A549 (cell line): Measurements from ENCODE around the gene SENP7. TPM values are rescaled to one million over a fixed set of nuclear protein-coding genes. Genes with fewer than 3 reads are reported as not detected.

Experiments used
- ATAC-seq, 2 experiments: fragments of 200-7000 bp in 1 of 2; fragments of >200 bp in 1 of 2; cut with Nextera tagmentation in 1 of 2; cut with Tn5 transposase in 1 of 2; 3 replicates each; pipeline versions ENCODE4 v1.8.0 to v1.9.1; 2018 to 2020; ENCODE audit warnings: mild to moderate bottlenecking in 1 of 2, moderate library complexity in 1 of 2
- CTCF ChIA-PET: fragments of 300-600 bp; sonication (Branson Sonifier 250); formaldehyde crosslinking; extraction: SDS; loops from one replicate; lab custom pipeline; 2021; ENCODE audit warnings: antibody characterized with exemption, inconsistent platforms; lab: Yijun Ruan, JAX
- POLR2A ChIA-PET: fragments of 350-600 bp; formaldehyde crosslinking; extraction: SDS; loops from one replicate; lab custom pipeline; 2021; ENCODE audit warnings: antibody characterized with exemption, inconsistent platforms; lab: Yijun Ruan, JAX
- DNase-seq, 2 experiments: peaks; one replicate each; pipeline versions ENCODE4 v3.0.0 to v3.0.0-alpha.2; 2011 to 2016; ENCODE audit warnings: low read depth in 1 of 2, low spot score in 1 of 2
- FAIRE-seq: peaks from 2 replicates; lab custom pipeline; 2011; peaks lifted over from hg19 to GRCh38; lab: Jason Lieb, UNC
- H3K27ac ChIP-seq, 2 experiments: fragments of >200 bp; sonication (Bioruptor Twin); formaldehyde crosslinking; 3 replicates each; pipeline ENCODE4 v1.5.1; 2016 to 2017
- H3K4me1 ChIP-seq: fragments of >200 bp; sonication (Bioruptor Twin); formaldehyde crosslinking; 3 replicates; pipeline ENCODE4 v1.6.1; 2016
- H3K4me2 ChIP-seq: fragments of >200 bp; sonication (Bioruptor Twin); formaldehyde crosslinking; 3 replicates; pipeline ENCODE4 v1.6.1; 2016
- H3K4me3 ChIP-seq: fragments of >200 bp; sonication (Bioruptor Twin); formaldehyde crosslinking; 3 replicates; pipeline ENCODE4 v1.5.1; 2016
- H3K9me3 ChIP-seq: fragments of >200 bp; sonication (Bioruptor Twin); formaldehyde crosslinking; 3 replicates; pipeline ENCODE4 v1.6.1; 2016
- CTCF ChIP-seq: fragments of >200 bp; sonication (Bioruptor Twin); formaldehyde crosslinking; IDR thresholded peaks from 3 replicates; pipeline ENCODE4 v1.5.1; 2016
- FOSL2 ChIP-seq, 2 experiments: fragments of 450-650 bp in 1 of 2; fragments of >200 bp in 1 of 2; sonication (Bioruptor Twin) in 1 of 2; formaldehyde crosslinking; IDR thresholded peaks; 2 replicates each; pipeline versions ENCODE4 v1.5.0 to v1.6.1; 2016 to 2020; ENCODE audit warnings: mild to moderate bottlenecking in 1 of 2, moderate library complexity in 1 of 2
- GATA3 ChIP-seq: IDR thresholded peaks from 2 replicates; pipeline ENCODE4 v1.6.1; 2012; ENCODE audit warnings: borderline replicate concordance
- MAZ ChIP-seq: fragments of 150-350 bp; IDR thresholded peaks from 2 replicates; pipeline ENCODE4 v1.6.1; 2014; ENCODE audit warnings: antibody characterized with exemption, low read depth, low read length, borderline replicate concordance
- NR3C1 ChIP-seq: fragments of >200 bp; sonication (Bioruptor Twin); formaldehyde crosslinking; IDR thresholded peaks from 3 replicates; pipeline ENCODE4 v1.6.1; 2017
- RAD21 ChIP-seq, 2 experiments: fragments of >200 bp in 1 of 2; sonication (Bioruptor Twin) in 1 of 2; formaldehyde crosslinking in 1 of 2; IDR thresholded peaks in 1 of 2; conservative IDR thresholded peaks in 1 of 2; 2 replicates in 1 of 2; 3 replicates in 1 of 2; pipeline ENCODE4 v1.6.1; 2012 to 2018; ENCODE audit warnings: inconsistent platforms in 1 of 2
- RNF2 ChIP-seq: fragments of 200-600 bp; sonication (generic); IDR thresholded peaks from 2 replicates; pipeline ENCODE4 v1.6.1; 2016; ENCODE audit warnings: low read depth, mild to moderate bottlenecking, antibody characterized with exemption, moderate library complexity, borderline replicate concordance
- TFCP2L1 ChIP-seq: fragments of 250-450 bp; sonication (Bioruptor Pico); IDR thresholded peaks from 2 replicates; pipeline ENCODE4 v1.5.0; 2021; ENCODE audit warnings: mild to moderate bottlenecking
- ZNF302 ChIP-seq: fragments of 250-450 bp; sonication (Bioruptor Pico); IDR thresholded peaks from 2 replicates; pipeline ENCODE4 v1.9.0; 2021; ENCODE audit warnings: inconsistent platforms, mild to moderate bottlenecking, moderate library complexity
- polyA plus RNA-seq, 4 experiments: library from polyadenylated mRNA; depleted of rRNA in 3 of 4; stranded (reverse); fragments of >200 nt; fragmentation: RNase III in 1 of 4; extraction: RNeasy Plus Mini Kit Qiagen cat#74134 plus additional on column Dnase treatment in 1 of 4; gene quantifications; 2 replicates in 3 of 4; 3 replicates in 1 of 4; pipeline ENCODE4 v1.2.3, GENCODE V29; 2011 to 2017
- small RNA-seq, 6 experiments: library from RNA; depleted of rRNA; stranded (forward); fragments of <200 nt; gene quantifications; one replicate each; pipeline ENCODE3, GENCODE V24; 2012
- TF ChIP-seq, protein P1 (sequence below): IDR thresholded peaks from 2 replicates; pipeline ENCODE4 v1.6.1; 2012; ENCODE audit warnings: low read depth, borderline replicate concordance
- TF ChIP-seq, protein P2 (sequence below): fragments of >200 bp; sonication (Bioruptor Twin); formaldehyde crosslinking; IDR thresholded peaks from 2 replicates; pipeline ENCODE4 v1.6.1; 2016

The SENP7 gene
- polyA plus RNA-seq, 2 of the 4 experiments (the other 2 are of a cell fraction) = 3.1 to 10.3 TPM

DNA sequence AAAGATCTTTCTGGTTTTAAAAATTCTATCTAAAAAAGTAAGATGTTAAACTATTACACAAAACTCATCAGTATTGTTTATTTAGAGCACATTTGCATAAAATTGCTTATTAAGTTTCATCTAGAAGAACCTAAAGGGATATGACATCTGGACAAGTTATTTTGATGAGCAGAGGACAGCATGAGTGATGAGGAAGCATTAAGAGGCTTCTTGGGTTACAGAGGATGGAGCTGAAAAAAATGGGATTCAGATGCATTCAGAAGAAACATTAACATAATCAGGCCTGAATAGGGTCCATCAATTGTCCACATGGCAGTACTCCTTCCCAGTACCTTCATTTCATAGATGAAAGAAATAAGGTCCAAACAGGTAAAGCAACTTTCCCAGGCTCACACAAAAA lies 234.3 kb downstream of the SENP7 start:
- ChIA-PET POLR2A (no interaction called here), CTCF (no interaction called here)
- no peak for FAIRE-seq
- Histone ChIP-seq H3K4me2 (no peak overlapping the region), H3K4me1 (no peaks in the 10 kb centered on the region), H3K27ac (no peak overlapping the region), H3K9me3 (no peaks in the 10 kb centered on the region), H3K4me3 (no peak overlapping the region)
- TF ChIP-seq NR3C1 (no peak), TFCP2L1 (no peak), MAZ (no peak), RAD21 (conservative IDR thresholded peaks at IDR 0.05 in 1 of 2, IDR thresholded peaks at IDR 0.05 in 1 of 2) (no peak), RNF2 (no peak), CTCF (no peak), GATA3 (no peak), ZNF302 (CRISPR knock-in tag) (no peak), FOSL2 (IDR thresholded peaks at IDR 0.05) (no peak), FOSL2 (CRISPR knock-in tag; IDR thresholded peaks at IDR 0.05) (no peak)
- TF ChIP-seq, protein P1, sequence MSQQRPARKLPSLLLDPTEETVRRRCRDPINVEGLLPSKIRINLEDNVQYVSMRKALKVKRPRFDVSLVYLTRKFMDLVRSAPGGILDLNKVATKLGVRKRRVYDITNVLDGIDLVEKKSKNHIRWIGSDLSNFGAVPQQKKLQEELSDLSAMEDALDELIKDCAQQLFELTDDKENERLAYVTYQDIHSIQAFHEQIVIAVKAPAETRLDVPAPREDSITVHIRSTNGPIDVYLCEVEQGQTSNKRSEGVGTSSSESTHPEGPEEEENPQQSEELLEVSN = no peak
- TF ChIP-seq, protein P2, sequence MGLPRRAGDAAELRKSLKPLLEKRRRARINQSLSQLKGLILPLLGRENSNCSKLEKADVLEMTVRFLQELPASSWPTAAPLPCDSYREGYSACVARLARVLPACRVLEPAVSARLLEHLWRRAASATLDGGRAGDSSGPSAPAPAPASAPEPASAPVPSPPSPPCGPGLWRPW = no peak
- no peak for ATAC-seq
- DNase-seq = no peak

Small RNA genes lying within 50 kb of the gene (small RNA-seq; reads per million reads assigned to genes)
- gene RF00019 = 0 reads per million in 6 experiments

Other genes with a start within 250 kb of the SENP7 start
- gene IMPG2, start 192.6 kb downstream of the SENP7 start, polyA plus RNA-seq (2011; rRNA removed) = 0.05 TPM in 2 replicates
- gene IMPG2, start 192.6 kb downstream of the SENP7 start, polyA plus RNA-seq (2017; fragmentation: RNase III; extraction: RNeasy Plus Mini Kit Qiagen cat#74134 plus additional on column Dnase treatment) = 0.03 TPM in 3 replicates
- gene TRMT10C, start 48.7 kb upstream of the SENP7 start, polyA plus RNA-seq (2011; rRNA removed) = 27.7 and 37.0 TPM in 2 replicates
- 30.8 to 32.7 TPM (median 32.5 TPM) in 3 replicates for gene TRMT10C, start 48.7 kb upstream of the SENP7 start, polyA plus RNA-seq (2017; fragmentation: RNase III; extraction: RNeasy Plus Mini Kit Qiagen cat#74134 plus additional on column Dnase treatment)
- gene PCNP, start 61.0 kb upstream of the SENP7 start, polyA plus RNA-seq (2011; rRNA removed) = 95.8 and 135 TPM in 2 replicates
- 114 to 125 TPM (median 119 TPM) in 3 replicates for gene PCNP, start 61.0 kb upstream of the SENP7 start, polyA plus RNA-seq (2017; fragmentation: RNase III; extraction: RNeasy Plus Mini Kit Qiagen cat#74134 plus additional on column Dnase treatment)
- 18.8 and 24.3 TPM in 2 replicates for gene ZBTB11, start 163.9 kb upstream of the SENP7 start, polyA plus RNA-seq (2011; rRNA removed)
- 11.3 to 12.0 TPM (median 11.6 TPM) in 3 replicates for gene ZBTB11, start 163.9 kb upstream of the SENP7 start, polyA plus RNA-seq (2017; fragmentation: RNase III; extraction: RNeasy Plus Mini Kit Qiagen cat#74134 plus additional on column Dnase treatment)
- 1,426 and 1,646 TPM in 2 replicates for gene RPL24, start 173.5 kb upstream of the SENP7 start, polyA plus RNA-seq (2011; rRNA removed)
- 1,830 to 2,100 TPM (median 1,839 TPM) in 3 replicates for gene RPL24, start 173.5 kb upstream of the SENP7 start, polyA plus RNA-seq (2017; fragmentation: RNase III; extraction: RNeasy Plus Mini Kit Qiagen cat#74134 plus additional on column Dnase treatment)
- 4.0 and 6.7 TPM in 2 replicates for gene CEP97, start 211.4 kb upstream of the SENP7 start, polyA plus RNA-seq (2011; rRNA removed)
- gene CEP97, start 211.4 kb upstream of the SENP7 start, polyA plus RNA-seq (2017; fragmentation: RNase III; extraction: RNeasy Plus Mini Kit Qiagen cat#74134 plus additional on column Dnase treatment) = 4.6 to 5.2 TPM (median 5.1 TPM) in 3 replicates